ENCODE data around the gene STH.

DNA sequence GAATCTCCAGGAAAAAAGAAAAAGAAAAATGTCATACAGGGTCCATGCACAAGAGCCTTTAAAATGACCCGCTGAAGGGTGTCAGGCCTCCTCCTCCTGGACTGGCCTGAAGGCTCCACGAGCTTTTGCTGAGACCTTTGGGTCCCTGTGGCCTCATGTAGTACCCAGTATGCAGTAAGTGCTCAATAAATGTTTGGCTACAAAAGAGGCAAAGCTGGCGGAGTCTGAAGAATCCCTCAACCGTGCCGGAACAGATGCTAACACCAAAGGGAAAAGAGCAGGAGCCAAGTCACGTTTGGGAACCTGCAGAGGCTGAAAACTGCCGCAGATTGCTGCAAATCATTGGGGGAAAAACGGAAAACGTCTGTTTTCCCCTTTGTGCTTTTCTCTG is 845 bp downstream of the STH start:
- TF ChIP-seq CTCF (IDR thresholded peaks at IDR 0.05) = no peak
- TF ChIP-seq POLR2A (IDR thresholded peaks at IDR 0.05) = no peak

All from testis (tissue), 2 donors.